Measurements from ENCODE around the gene ATG7. TPM values are rescaled to one million over a fixed set of nuclear protein-coding genes. Genes with fewer than 3 reads are reported as not detected.

Gene ATG7
- total RNA-seq, 2 donors from 2014 or later: 33.9 to 38.4 TPM

DNA sequence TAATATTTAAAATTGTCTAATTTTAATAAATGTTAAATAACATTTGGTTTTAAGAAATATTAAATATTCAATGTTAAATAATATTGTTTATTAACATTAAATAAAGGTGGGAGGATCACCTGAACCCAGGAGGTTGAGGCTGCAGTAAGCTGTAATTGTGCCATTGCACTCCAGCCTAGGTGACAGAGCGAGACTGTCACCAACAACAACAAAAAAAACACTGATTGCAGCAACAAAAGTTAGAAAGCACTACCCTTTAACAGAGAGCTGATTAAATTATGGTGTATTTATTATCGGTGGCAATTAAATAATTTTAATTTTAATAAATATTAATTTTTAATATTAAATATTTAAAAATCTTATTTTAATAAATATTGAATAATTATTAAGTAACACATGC lies 152.1 kb downstream of the ATG7 start:
- no peak overlapping the region for H3K9ac ChIP-seq (ENCODE audit: extremely low read depth, low read length, poor library complexity, severe bottlenecking)
- H3K36me3 ChIP-seq (ENCODE audit: control insufficient read depth, insufficient read depth, low read length): no peaks in the 10 kb centered on the region
- TF ChIP-seq, protein P1, sequence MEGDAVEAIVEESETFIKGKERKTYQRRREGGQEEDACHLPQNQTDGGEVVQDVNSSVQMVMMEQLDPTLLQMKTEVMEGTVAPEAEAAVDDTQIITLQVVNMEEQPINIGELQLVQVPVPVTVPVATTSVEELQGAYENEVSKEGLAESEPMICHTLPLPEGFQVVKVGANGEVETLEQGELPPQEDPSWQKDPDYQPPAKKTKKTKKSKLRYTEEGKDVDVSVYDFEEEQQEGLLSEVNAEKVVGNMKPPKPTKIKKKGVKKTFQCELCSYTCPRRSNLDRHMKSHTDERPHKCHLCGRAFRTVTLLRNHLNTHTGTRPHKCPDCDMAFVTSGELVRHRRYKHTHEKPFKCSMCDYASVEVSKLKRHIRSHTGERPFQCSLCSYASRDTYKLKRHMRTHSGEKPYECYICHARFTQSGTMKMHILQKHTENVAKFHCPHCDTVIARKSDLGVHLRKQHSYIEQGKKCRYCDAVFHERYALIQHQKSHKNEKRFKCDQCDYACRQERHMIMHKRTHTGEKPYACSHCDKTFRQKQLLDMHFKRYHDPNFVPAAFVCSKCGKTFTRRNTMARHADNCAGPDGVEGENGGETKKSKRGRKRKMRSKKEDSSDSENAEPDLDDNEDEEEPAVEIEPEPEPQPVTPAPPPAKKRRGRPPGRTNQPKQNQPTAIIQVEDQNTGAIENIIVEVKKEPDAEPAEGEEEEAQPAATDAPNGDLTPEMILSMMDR (conservative IDR thresholded peaks at IDR 0.05): no peak
- Mint-ChIP-seq H3K4me3 (no peak overlapping the region), H3K9me3 (no peaks in the 10 kb centered on the region), H3K4me1 (peaks cover 5% of the 10 kb centered on the region), H3K27ac (no peak overlapping the region), H3K36me3 (ENCODE audit: low read depth) (peaks cover 5% of the 10 kb centered on the region), H3K27me3 (ENCODE audit: insufficient read depth) (no peaks in the 10 kb centered on the region)
- no peaks in the 10 kb centered on the region for H3K27me3 ChIP-seq (ENCODE audit: control insufficient read depth, insufficient read depth, low read length, poor library complexity, severe bottlenecking)
- no peaks in the 10 kb centered on the region for H3K9me3 ChIP-seq (ENCODE audit: control insufficient read depth, low read length)
- no peaks in the 10 kb centered on the region for H3K4me1 ChIP-seq (ENCODE audit: control insufficient read depth, insufficient read depth, low read length)
- no peak for DNase-seq
- no peak overlapping the region for H3K27ac ChIP-seq (ENCODE audit: low read depth, low read length)
- WGBS, 2 experiments (ENCODE audit: insufficient coverage in 1 of 2, insufficient read length in 1 of 2): no CpG with 5 or more reads among the region's 2 CpGs
- H3K4me3 ChIP-seq (ENCODE audit: low read length): no peak overlapping the region

DNA sequence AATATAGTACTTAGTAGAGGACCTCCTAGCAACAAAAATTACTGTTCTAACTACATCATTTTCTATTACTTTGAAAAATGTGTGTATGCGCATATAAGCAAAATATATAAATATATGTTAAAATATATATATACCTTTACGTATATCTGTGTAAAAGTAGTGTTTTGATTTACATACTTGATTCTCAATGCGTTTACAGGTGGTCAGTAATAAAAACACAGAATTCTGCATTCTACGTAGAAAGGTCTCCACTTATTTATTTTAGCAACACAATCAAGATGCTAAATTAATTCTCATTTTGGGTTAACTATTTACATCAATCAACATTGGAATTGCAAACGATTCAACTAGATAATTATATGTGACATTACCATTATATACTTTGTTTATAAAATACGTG lies 158.0 kb downstream of the ATG7 start:
- WGBS, 2 experiments (ENCODE audit: insufficient coverage in 1 of 2, insufficient read length in 1 of 2): 100% methylated on average over 1 to 3 of the region's 6 CpGs
- Histone ChIP-seq H3K4me1 (ENCODE audit: control insufficient read depth, insufficient read depth, low read length) (no peaks in the 10 kb centered on the region), H3K4me3 (ENCODE audit: low read length) (no peak overlapping the region), H3K27me3 (ENCODE audit: control insufficient read depth, insufficient read depth, low read length, poor library complexity, severe bottlenecking) (no peaks in the 10 kb centered on the region), H3K9ac (ENCODE audit: extremely low read depth, low read length, poor library complexity, severe bottlenecking) (no peak overlapping the region), H3K9me3 (ENCODE audit: control insufficient read depth, low read length) (no peaks in the 10 kb centered on the region), H3K36me3 (ENCODE audit: control insufficient read depth, insufficient read depth, low read length) (no peaks in the 10 kb centered on the region), H3K27ac (ENCODE audit: low read depth, low read length) (no peak overlapping the region)
- H3K27ac Mint-ChIP-seq: no peak overlapping the region
- peaks cover 5% of the 10 kb centered on the region for H3K4me1 Mint-ChIP-seq
- TF ChIP-seq, protein P1 (conservative IDR thresholded peaks at IDR 0.05): no peak
- no peaks in the 10 kb centered on the region for H3K9me3 Mint-ChIP-seq
- H3K4me3 Mint-ChIP-seq: no peak overlapping the region
- no peaks in the 10 kb centered on the region for H3K27me3 Mint-ChIP-seq (ENCODE audit: insufficient read depth)
- H3K36me3 Mint-ChIP-seq (ENCODE audit: low read depth): peaks cover 5% of the 10 kb centered on the region
- no peak for DNase-seq

DNA sequence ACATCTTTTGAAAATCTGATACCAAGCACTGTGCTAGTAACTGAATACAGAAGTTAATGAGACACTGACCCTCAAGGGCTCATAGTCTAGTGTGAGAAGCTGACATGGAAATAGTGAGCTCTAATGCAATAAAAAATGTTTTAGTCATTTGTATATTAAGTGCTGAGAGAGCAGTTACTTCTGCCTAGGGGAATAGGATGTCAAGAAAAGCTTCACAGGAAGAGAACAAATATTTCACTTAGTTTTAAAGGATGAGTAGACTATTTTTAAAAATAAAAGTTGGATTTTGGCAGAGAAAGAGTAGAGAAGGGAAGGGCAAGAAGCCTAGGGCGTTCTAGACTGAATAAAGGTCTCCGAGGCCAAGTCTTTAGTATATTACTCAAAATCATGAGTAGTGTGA lies 158.4 kb downstream of the ATG7 start:
- H3K9me3 Mint-ChIP-seq: no peaks in the 10 kb centered on the region
- H3K27me3 Mint-ChIP-seq (ENCODE audit: insufficient read depth): no peaks in the 10 kb centered on the region
- H3K4me3 ChIP-seq (ENCODE audit: low read length): no peak overlapping the region
- no peak overlapping the region for H3K9ac ChIP-seq (ENCODE audit: extremely low read depth, low read length, poor library complexity, severe bottlenecking)
- no peaks in the 10 kb centered on the region for H3K9me3 ChIP-seq (ENCODE audit: control insufficient read depth, low read length)
- no peak overlapping the region for H3K27ac ChIP-seq (ENCODE audit: low read depth, low read length)
- H3K36me3 Mint-ChIP-seq (ENCODE audit: low read depth): peaks cover 5% of the 10 kb centered on the region
- DNase-seq: no peak
- no peak overlapping the region for H3K27ac Mint-ChIP-seq
- H3K36me3 ChIP-seq (ENCODE audit: control insufficient read depth, insufficient read depth, low read length): no peaks in the 10 kb centered on the region
- TF ChIP-seq, protein P1 (conservative IDR thresholded peaks at IDR 0.05): no peak
- no peaks in the 10 kb centered on the region for H3K27me3 ChIP-seq (ENCODE audit: control insufficient read depth, insufficient read depth, low read length, poor library complexity, severe bottlenecking)
- 97 to 100% methylated on average over 2 of the region's 2 CpGs for WGBS, 2 experiments (ENCODE audit: insufficient coverage in 1 of 2, insufficient read length in 1 of 2)
- H3K4me1 Mint-ChIP-seq: peaks cover 5% of the 10 kb centered on the region
- H3K4me1 ChIP-seq (ENCODE audit: control insufficient read depth, insufficient read depth, low read length): no peaks in the 10 kb centered on the region
- H3K4me3 Mint-ChIP-seq: no peak overlapping the region
